Tongue (tissue), 2 donors: ENCODE results near the gene SHISA6. TPM values are rescaled to one million over a fixed set of nuclear protein-coding genes. Genes with fewer than 3 reads are reported as not detected.

Experiments used
- DNase-seq: peaks from one replicate; pipeline ENCODE4 v3.0.0-alpha.2; 2015
- total RNA-seq: library from RNA; depleted of rRNA; stranded (reverse); fragments of >200 nt; gene quantifications from one replicate; pipeline ENCODE4 v1.2.3, GENCODE V29; 2014

SHISA6 gene
- total RNA-seq, 1 donor from 2014 or later = 4.4 TPM

GRCh38 chr17:11539637-11540036 is 298.6 kb downstream of the SHISA6 start:
- DNase-seq = no peak

GRCh38 chr17:11545002-11545401 is 304.0 kb downstream of the SHISA6 start:
- DNase-seq = no peak

GRCh38 chr17:11545696-11546095 is 304.7 kb downstream of the SHISA6 start:
- no peak for DNase-seq

- no peak for DNase-seq
Measured at GRCh38 chr17:11547853-11548252, 306.8 kb downstream of the SHISA6 start.

- no peak for DNase-seq
Measured at GRCh38 chr17:11548398-11548797, 307.4 kb downstream of the SHISA6 start.

GRCh38 chr17:11550431-11550830 is 309.4 kb downstream of the SHISA6 start:
- DNase-seq = no peak

- DNase-seq = no peak
Measured at GRCh38 chr17:11551442-11551841, 310.4 kb downstream of the SHISA6 start.

- DNase-seq = no peak
Measured at GRCh38 chr17:11553135-11553534, 312.1 kb downstream of the SHISA6 start.

- DNase-seq = no peak
Measured at GRCh38 chr17:11554042-11554441, 313.0 kb downstream of the SHISA6 start.

GRCh38 chr17:11554542-11554941 is 313.5 kb downstream of the SHISA6 start:
- no peak for DNase-seq

GRCh38 chr17:11555530-11555929 is 314.5 kb downstream of the SHISA6 start:
- no peak for DNase-seq

GRCh38 chr17:11557727-11558452 is 316.9 kb downstream of the SHISA6 start:
- DNase-seq = peak; percentile 82

- DNase-seq = no peak
Measured at GRCh38 chr17:11558681-11559234, 317.7 kb downstream of the SHISA6 start.

- no peak for DNase-seq
Measured at GRCh38 chr17:11559601-11560000, 318.6 kb downstream of the SHISA6 start.

GRCh38 chr17:11561281-11561680 is 320.3 kb downstream of the SHISA6 start:
- DNase-seq = no peak

GRCh38 chr17:11561702-11562101 is 320.7 kb downstream of the SHISA6 start:
- DNase-seq = no peak

GRCh38 chr17:11564589-11565380 is 323.8 kb downstream of the SHISA6 start:
- peak; percentile 93 for DNase-seq

GRCh38 chr17:11565591-11565990 is 324.6 kb downstream of the SHISA6 start:
- DNase-seq = peak; percentile 21

GRCh38 chr17:11578998-11579397 is 338.0 kb downstream of the SHISA6 start:
- no peak for DNase-seq

- DNase-seq = no peak
Measured at GRCh38 chr17:11580677-11581076, 339.7 kb downstream of the SHISA6 start.

GRCh38 chr17:11582217-11582616 is 341.2 kb downstream of the SHISA6 start:
- no peak for DNase-seq

- no peak for DNase-seq
Measured at GRCh38 chr17:11583306-11583992, 342.4 kb downstream of the SHISA6 start.

GRCh38 chr17:11589716-11590115 is 348.7 kb downstream of the SHISA6 start:
- no peak for DNase-seq
